GM23338 (cell line): ENCODE data around the gene ZNF22. TPM values are rescaled to one million over a fixed set of nuclear protein-coding genes. Genes with fewer than 3 reads are reported as not detected.
A peak's percentile ranks its signal among the peaks of the same experiment; 100 is the strongest.

Source experiments
- ATAC-seq: fragments of 200-7000 bp; cut with Tn5 transposase; 3 replicates; pipeline ENCODE4 v1.9.1; 2020
- DNase-seq: peaks from one replicate; pipeline ENCODE4 v3.0.0-alpha.2; 2015; ENCODE audit warnings: low spot score
- H2AFZ ChIP-seq: fragments of 200-600 bp; sonication (generic); 2 replicates; pipeline ENCODE4 v1.8.0; 2016; ENCODE audit warnings: antibody characterized with exemption, mild to moderate bottlenecking, moderate library complexity
- H3F3A ChIP-seq: fragments of 200-600 bp; sonication (generic); replicated peaks from 2 replicates; pipeline ENCODE4 v1.8.0; 2017; ENCODE audit warnings: antibody characterized with exemption, mixed run types, low read depth
- H3K27ac ChIP-seq: fragments of 200-600 bp; sonication (generic); 2 replicates; pipeline ENCODE4 v1.6.1; 2016; ENCODE audit warnings: low read depth
- H3K27me3 ChIP-seq: fragments of 200-600 bp; sonication (generic); 2 replicates; pipeline ENCODE4 v1.8.0; 2016; ENCODE audit warnings: mild to moderate bottlenecking, mixed run types, moderate library complexity; ENCODE audit not compliant: insufficient read depth
- H3K36me3 ChIP-seq: fragments of 200-600 bp; sonication (generic); 2 replicates; pipeline ENCODE4 v1.8.0; 2016; ENCODE audit warnings: mild to moderate bottlenecking; ENCODE audit not compliant: insufficient read depth
- H3K4me1 ChIP-seq: fragments of 200-600 bp; sonication (generic); 2 replicates; pipeline ENCODE4 v1.8.0; 2016; ENCODE audit warnings: mild to moderate bottlenecking, moderate library complexity; ENCODE audit not compliant: insufficient read depth
- H3K4me2 ChIP-seq: fragments of 200-600 bp; sonication (generic); 2 replicates; pipeline ENCODE4 v1.7.1; 2017; ENCODE audit warnings: mixed run types
- H3K4me3 ChIP-seq: fragments of 200-600 bp; sonication (generic); 2 replicates; pipeline ENCODE4 v1.6.1; 2016; ENCODE audit warnings: mixed run types
- H3K79me2 ChIP-seq: fragments of 200-600 bp; sonication (generic); replicated peaks from 2 replicates; pipeline ENCODE4 v1.8.0; 2017; ENCODE audit warnings: mild to moderate bottlenecking; ENCODE audit not compliant: insufficient read depth
- H3K9me2 ChIP-seq: fragments of 200-600 bp; sonication (generic); 2 replicates; pipeline ENCODE4 v1.8.0; 2017; ENCODE audit not compliant: insufficient read depth
- H4K20me1 ChIP-seq: fragments of 200-600 bp; sonication (generic); replicated peaks from 2 replicates; pipeline ENCODE4 v1.8.0; 2017; ENCODE audit warnings: mild to moderate bottlenecking; ENCODE audit not compliant: insufficient read depth
- H3K27ac Mint-ChIP-seq: 2 replicates; pipeline ENCODE4 v1.8.0; 2020; ENCODE audit warnings: inconsistent platforms, mild to moderate bottlenecking, moderate library complexity, mixed read lengths
- H3K27me3 Mint-ChIP-seq: 3 replicates; pipeline ENCODE4 v1.8.0; 2022; ENCODE audit warnings: low read depth, mild to moderate bottlenecking, moderate library complexity, mixed read lengths, inconsistent platforms; ENCODE audit not compliant: insufficient read depth, poor library complexity
- H3K36me3 Mint-ChIP-seq: 3 replicates; pipeline ENCODE4 v1.8.0; 2021; ENCODE audit warnings: low read depth, mild to moderate bottlenecking, inconsistent platforms, moderate library complexity, mixed read lengths
- H3K4me1 Mint-ChIP-seq: 3 replicates; pipeline ENCODE4 v1.8.0; 2020; ENCODE audit warnings: mild to moderate bottlenecking, inconsistent platforms, mixed read lengths
- H3K4me3 Mint-ChIP-seq: 3 replicates; pipeline ENCODE4 v1.8.0; 2021; ENCODE audit warnings: moderate library complexity, mild to moderate bottlenecking, inconsistent platforms, mixed read lengths
- H3K9me3 Mint-ChIP-seq: 3 replicates; pipeline ENCODE4 v1.8.0; 2020; ENCODE audit warnings: moderate library complexity, mild to moderate bottlenecking, inconsistent platforms, mixed read lengths
- CREB1 ChIP-seq: fragments of 250-450 bp; sonication (Bioruptor Pico); IDR thresholded peaks from 2 replicates; pipeline ENCODE4 v1.5.0; 2020; ENCODE audit warnings: low read depth, mild to moderate bottlenecking, moderate library complexity
- ETS1 ChIP-seq: IDR thresholded peaks from 2 replicates; pipeline ENCODE4 v1.6.1; 2016; ENCODE audit warnings: antibody characterized with exemption
- EZH2 ChIP-seq: fragments of 200-600 bp; sonication (generic); IDR thresholded peaks from one replicate; pipeline ENCODE4 v1.8.0; 2017; ENCODE audit warnings: antibody characterized with exemption, mild to moderate bottlenecking, low read depth; ENCODE audit not compliant: unreplicated experiment
- EZH2phosphoT487 ChIP-seq: fragments of 200-600 bp; sonication (generic); IDR thresholded peaks from one replicate; pipeline ENCODE4 v1.8.1; 2018; ENCODE audit warnings: antibody characterized with exemption; ENCODE audit not compliant: unreplicated experiment
- JUNB ChIP-seq: IDR thresholded peaks from one replicate; pipeline ENCODE4 v1.6.1; 2016; ENCODE audit warnings: antibody characterized with exemption; ENCODE audit not compliant: unreplicated experiment
- NANOG ChIP-seq: IDR thresholded peaks from 2 replicates; pipeline ENCODE4 v1.6.1; 2016; ENCODE audit warnings: antibody characterized with exemption, borderline replicate concordance
- REST ChIP-seq: IDR thresholded peaks from one replicate; pipeline ENCODE4 v1.6.1; 2018; ENCODE audit warnings: antibody characterized with exemption; ENCODE audit not compliant: unreplicated experiment
- ZNF114 ChIP-seq: fragments of 250-450 bp; sonication (Bioruptor Pico); IDR thresholded peaks from 2 replicates; pipeline ENCODE4 v1.5.0; 2020; ENCODE audit warnings: mild to moderate bottlenecking, moderate library complexity
- polyA plus RNA-seq: library from polyadenylated mRNA; unstranded; fragments of >200 nt; fragmentation: Nextera tagmentation; extraction: Ambion mirVana; gene quantifications from 2 replicates; pipeline ENCODE4 v1.2.1, GENCODE V29; 2016
- total RNA-seq: library from RNA; depleted of rRNA; stranded (reverse); fragments of >200 nt; shearing (Covaris generic); gene quantifications from 2 replicates; pipeline ENCODE4 v1.2.3, GENCODE V29; 2014

ZNF22 gene
- total and polyA plus RNA-seq, 2 experiments from 2014 or later = 40.5 to 81.8 TPM

GRCh38 chr10:44990965-44991364, 9.8 kb upstream of the ZNF22 start:
- H3K4me3 Mint-ChIP-seq = no peak overlapping the region

GRCh38 chr10:44991571-44991970, 9.2 kb upstream of the ZNF22 start:
- H3K4me3 Mint-ChIP-seq = no peak overlapping the region; the same call in 2 of the 3 replicates
- TF ChIP-seq REST (no peak), CREB1 (CRISPR knock-in tag) (no peak), NANOG (no peak)

More at GRCh38 chr10:44990965-44991364, 9.8 kb upstream of the ZNF22 start:
- Histone ChIP-seq H3F3A (0 out of 2 replicates have a peak, but pooled peaks cover 7% of the 10 kb centered on the region), H3K27me3 (no peaks in the 10 kb centered on the region), H3K9me2 (no peaks in the 10 kb centered on the region), H3K27ac (no peak overlapping the region), H4K20me1 (no peaks in the 10 kb centered on the region; the same call in 1 of the 2 replicates), H3K79me2 (no peaks in the 10 kb centered on the region), H3K4me3 (no peak overlapping the region), H2AFZ (no peak overlapping the region), H3K4me2 (peak overlapping the region; percentile 49), H3K36me3 (no peaks in the 10 kb centered on the region), H3K4me1 (peaks cover 46% of the 10 kb centered on the region)
- no peak for DNase-seq
- Mint-ChIP-seq H3K27me3 (peaks cover 13% of the 10 kb centered on the region), H3K4me1 (peaks cover 71% of the 10 kb centered on the region), H3K9me3 (no peaks in the 10 kb centered on the region), H3K36me3 (peaks cover 15% of the 10 kb centered on the region), H3K27ac (no peak overlapping the region)
- ATAC-seq = no peak
- TF ChIP-seq EZH2phosphoT487 (no peak), REST (no peak), NANOG (no peak), ETS1 (no peak), JUNB (no peak), ZNF114 (CRISPR knock-in tag) (no peak), EZH2 (no peak)

More at GRCh38 chr10:44991571-44991970, 9.2 kb upstream of the ZNF22 start:
- Mint-ChIP-seq H3K27me3 (peaks cover 13% of the 10 kb centered on the region), H3K27ac (no peak overlapping the region), H3K4me1 (peaks cover 65% of the 10 kb centered on the region), H3K36me3 (peaks cover 15% of the 10 kb centered on the region), H3K9me3 (no peaks in the 10 kb centered on the region)
- H3K9me2 ChIP-seq = no peaks in the 10 kb centered on the region
- no peak overlapping the region for H3K27ac ChIP-seq
- peaks cover 40% of the 10 kb centered on the region for H3K4me1 ChIP-seq
- H3K27me3 ChIP-seq = no peaks in the 10 kb centered on the region
- DNase-seq = no peak
- H2AFZ ChIP-seq = no peak overlapping the region
- H3F3A ChIP-seq = 0 out of 2 replicates have a peak, but pooled peaks cover 7% of the 10 kb centered on the region
- no peak for ATAC-seq
- no peaks in the 10 kb centered on the region for H3K36me3 ChIP-seq
- no peaks in the 10 kb centered on the region; the same call in 1 of the 2 replicates for H4K20me1 ChIP-seq
- H3K4me2 ChIP-seq = peak overlapping the region; percentile 49
- H3K4me3 ChIP-seq = no peak overlapping the region
- no peaks in the 10 kb centered on the region for H3K79me2 ChIP-seq
